Muscle of back (tissue), 11 donors: ENCODE data around the gene FKBP1B. TPM values are rescaled to one million over a fixed set of nuclear protein-coding genes. Genes with fewer than 3 reads are reported as not detected.
A peak's percentile ranks its signal among the peaks of the same experiment; 100 is the strongest.
"Not testable (repeated sequence)": the region's sequence is repeated elsewhere in the genome, so short reads cannot be mapped to it uniquely, and the experiment has no call there.

Experiments
- DNase-seq, 3 donors: peaks; one replicate each; pipeline versions ENCODE4 v3.0.0 to v3.0.0-alpha.2; 2013
- polyA plus RNA-seq, 10 donors: library from polyadenylated mRNA; unstranded; fragments of 120-200 nt; gene quantifications; one replicate each; pipeline ENCODE4 v1.2.1, GENCODE V29; 2013; ENCODE audit not compliant: insufficient read length in 10 of 10

Gene FKBP1B
- polyA plus RNA-seq, 10 donors, result 1.6 to 3.9 (median 2.6) TPM

DNA sequence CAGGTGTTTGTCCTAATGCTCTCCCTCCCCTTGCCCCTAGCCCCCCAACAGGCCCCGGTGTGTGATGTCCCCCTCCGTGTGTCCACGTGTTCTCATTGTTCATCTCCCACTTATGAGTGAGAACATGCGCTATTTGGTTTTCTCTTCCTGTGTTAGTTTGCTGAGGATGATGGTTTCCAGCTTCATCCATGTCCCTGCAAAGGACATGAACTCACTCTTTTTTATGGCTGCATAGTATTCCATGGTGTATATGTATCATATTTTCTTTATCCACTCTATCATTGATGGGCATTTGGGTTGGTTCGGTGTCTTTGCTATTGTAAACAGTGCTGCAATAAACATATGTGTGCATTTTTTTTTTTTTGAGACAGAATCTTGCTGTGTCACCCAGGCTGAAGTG lies 43.7 kb downstream of the FKBP1B start:
- not testable (repeated sequence) for DNase-seq

DNA sequence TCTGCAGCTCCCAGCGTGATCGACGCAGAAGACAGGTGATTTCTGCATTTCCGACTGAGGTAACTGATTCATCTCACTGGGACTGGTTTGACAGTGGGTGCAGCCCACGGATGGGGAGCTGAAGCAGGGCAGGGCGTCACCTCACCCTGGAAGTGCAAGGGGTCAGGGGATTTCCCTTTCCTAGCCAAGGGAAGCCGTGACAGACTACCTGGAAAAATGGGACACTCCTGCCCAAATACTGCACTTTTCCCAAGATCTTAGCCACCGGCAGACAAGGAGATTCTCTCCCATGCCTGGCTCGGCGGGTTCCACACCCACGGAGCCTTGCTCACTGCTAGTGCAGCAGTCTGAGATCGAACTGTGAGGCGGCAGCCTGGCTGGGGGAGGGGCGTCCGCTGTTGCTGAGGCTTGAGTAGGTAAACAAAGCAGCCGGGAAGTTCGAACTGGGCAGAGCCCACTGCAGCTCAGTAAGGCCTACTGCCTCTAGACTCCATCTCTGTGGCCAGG lies 45.7 kb downstream of the FKBP1B start:
- DNase-seq, result not testable (repeated sequence)

DNA sequence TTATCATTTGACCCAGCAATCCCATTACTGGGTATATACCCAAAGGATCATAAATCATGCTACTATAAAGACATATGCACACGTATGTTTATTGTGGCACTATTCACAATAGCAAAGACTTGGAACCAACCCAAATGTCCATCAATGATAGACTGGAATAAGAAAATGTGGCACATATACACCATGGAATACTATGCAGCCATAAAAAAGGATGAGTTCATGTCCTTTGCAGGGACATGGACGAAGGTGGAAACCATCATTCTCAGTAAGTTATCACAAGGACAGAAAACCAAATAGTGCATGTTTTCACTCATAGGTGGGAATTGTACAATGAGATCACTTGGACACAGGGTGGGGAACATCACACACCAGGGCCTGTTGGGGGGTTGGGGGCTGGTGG lies 51.2 kb downstream of the FKBP1B start:
- DNase-seq, result not testable (repeated sequence)

DNA sequence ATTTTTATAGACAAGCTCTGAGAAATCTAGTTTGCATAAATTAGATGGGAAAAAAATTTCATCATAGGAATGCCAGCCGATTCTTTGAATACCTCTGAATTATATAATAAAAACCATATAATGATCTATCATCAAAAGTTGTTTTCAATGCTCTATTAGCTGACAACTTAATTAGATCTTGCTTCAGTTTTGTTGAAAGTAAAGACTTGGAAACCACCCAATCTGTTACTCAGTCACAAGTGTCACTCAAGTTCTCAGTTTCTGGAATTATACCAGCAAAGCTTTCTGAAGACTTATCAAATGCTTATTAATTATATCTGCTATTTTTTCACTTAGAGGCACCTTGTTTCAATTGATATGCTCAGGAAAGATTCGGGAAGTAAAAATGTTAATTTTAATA lies 52.5 kb downstream of the FKBP1B start:
- no peak for DNase-seq

DNA sequence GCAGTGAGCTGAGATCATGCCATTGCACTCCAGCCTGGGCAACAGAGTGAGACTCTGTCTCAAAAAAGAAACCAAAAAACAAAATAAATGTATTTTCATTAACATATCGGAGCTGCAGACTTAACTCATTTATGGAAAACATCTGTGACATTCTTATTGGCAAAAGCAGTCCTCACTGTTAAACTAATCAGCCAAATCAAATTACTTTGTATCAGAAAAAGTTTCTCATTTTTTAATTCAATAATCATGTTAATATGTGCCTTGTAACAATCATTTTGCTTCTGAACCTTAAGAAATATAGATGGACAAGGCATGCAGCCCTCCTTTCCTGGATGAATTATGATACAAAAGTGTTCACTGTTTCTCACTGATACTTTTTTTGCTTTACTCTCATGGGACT lies 53.1 kb downstream of the FKBP1B start:
- no peak for DNase-seq

DNA sequence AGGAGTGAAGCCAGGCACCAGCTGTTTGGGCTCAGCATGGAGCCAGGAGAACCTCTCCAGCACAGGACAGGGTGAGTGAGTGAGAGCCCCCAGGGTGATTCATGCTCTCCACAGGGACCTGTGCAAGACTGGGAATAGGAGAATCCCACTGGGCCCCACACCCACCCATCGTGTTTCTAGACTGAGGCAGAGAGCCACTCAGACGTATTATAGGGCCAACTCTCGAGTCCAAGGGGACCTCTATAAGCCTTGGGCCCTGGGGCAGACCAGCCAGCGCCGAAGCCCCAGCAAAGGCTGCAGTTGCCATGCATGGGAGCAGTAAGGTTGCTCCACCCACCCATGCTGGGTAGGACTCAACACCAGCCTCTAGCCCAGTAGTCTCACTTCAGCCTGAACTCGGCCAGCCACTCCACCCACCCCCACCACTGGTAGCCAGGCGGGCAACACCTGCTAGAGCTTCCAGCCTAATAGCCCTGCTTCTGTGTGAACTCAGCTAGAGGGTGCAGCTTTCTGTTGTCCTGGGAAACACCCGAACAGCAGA lies 54.6 kb downstream of the FKBP1B start:
- DNase-seq, result no peak

DNA sequence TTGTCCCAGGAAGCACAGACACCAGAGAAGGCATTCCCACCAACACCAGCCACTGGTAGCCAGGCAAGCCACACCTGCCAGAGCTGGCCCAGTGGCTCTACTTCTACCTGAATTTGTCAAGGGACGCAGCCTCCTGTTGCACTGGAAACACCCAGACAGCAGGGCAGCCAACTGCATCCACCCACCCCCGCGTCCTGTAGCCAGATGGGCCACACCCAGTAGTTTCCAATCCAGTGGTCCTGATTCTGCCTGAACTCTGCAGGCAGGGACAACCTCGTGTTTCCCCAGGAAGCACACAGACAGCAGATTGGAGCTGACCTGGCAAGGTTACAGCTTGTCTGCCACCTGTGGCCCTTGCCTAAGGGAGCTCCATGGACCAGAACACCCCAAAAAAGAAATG lies 55.4 kb downstream of the FKBP1B start:
- DNase-seq, result no peak

DNA sequence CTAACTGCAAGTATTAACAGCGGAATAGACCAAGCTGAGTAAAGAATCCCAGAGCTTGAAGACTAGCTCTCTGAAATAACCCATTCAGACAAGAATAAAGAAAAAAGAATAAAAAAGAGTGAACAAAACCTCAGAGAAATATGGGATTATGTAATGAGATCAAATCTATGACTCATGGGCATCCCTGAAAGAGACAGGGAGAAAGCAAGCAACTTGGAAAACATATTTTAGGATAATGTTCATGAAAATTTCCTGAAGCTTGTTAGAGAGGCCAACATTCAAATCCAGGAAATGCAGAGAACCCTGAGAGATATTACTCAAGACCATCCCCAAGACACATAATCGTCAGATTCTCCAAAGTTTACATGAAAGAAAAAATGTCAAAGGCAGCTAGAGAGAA lies 56.3 kb downstream of the FKBP1B start:
- no peak for DNase-seq

DNA sequence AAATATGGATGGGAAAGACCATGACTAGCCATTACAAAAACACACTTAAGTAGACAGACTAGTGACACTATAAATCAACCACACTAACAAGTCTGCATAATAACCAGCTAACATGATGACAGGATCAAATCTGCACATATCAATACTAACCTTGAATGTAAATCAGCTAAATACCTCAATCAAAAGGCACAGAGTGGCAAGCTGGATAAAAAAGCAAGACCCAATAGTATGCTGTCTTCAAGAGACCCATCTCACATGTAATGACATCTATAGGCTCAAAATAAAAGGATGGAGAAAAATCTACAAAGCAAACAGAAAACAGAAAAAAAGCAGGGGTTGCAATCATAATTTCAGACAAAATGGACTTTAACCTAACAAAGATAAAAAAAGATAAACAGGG lies 57.2 kb downstream of the FKBP1B start:
- no peak for DNase-seq

DNA sequence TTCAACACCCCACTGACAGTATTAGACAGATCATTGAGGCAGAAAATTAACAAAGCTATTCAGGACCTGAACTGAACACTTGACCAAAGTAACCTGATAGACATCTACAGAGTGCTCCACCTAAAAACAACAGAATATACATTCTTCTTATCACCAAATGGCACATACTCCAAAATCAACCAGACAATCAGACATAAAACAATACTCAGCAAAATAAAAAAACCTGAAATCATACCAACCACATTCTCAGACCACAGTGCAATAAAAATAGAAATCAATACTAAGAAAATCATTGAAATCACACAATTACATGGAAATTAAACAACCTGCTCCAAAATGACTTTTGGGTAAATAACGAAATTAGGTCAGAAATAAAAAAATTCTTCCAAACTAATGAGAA lies 57.8 kb downstream of the FKBP1B start:
- no peak for DNase-seq

DNA sequence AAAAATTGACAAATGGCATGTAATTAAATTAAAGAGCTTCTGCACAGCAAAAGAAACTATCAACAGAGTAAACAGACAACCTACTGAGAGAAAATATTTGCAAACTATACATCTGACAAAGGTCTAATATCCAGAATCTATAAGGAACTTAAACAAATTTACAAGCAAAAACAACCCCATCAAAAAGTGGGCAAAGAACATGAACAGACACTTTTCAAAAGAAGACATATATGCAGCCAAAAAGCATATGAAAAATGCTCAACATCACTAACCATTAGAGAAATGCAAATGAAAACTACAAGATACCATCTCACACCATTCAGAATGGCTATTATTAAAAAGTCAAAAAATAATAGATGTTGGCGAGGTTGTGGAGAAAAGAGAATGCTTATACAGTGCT lies 59.9 kb downstream of the FKBP1B start:
- DNase-seq, result not testable (repeated sequence)

DNA sequence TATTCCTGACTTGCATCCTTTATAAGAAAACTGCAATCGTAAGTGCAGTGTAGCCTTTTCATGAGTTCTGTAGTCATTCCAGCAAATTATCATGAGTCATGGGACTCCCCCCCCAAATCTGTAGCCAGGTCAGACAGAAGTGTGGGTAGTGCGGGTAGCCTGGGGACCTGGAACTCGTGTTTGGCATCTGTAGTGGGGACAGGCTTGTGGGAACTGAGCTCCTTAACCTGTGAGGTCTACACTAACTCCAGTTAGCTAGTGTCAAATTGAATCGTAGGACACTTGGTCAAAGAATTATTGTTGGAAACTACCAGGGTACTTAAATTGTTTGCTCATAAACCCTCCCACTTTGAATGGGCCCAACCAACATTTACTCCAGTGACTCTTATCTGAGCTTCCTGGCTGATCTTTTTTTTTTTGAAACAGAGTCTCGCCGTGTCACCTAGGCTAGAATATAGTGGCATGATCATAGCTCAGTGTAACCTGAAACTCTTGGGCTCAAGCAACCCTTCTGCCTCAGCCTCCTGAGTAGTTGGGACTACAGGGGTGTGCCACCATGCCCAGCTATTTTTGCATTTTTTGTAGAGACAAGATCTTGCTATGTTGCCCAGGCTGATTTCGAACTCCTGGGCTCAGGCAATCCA lies 61.2 kb downstream of the FKBP1B start:
- DNase-seq, result no peak

DNA sequence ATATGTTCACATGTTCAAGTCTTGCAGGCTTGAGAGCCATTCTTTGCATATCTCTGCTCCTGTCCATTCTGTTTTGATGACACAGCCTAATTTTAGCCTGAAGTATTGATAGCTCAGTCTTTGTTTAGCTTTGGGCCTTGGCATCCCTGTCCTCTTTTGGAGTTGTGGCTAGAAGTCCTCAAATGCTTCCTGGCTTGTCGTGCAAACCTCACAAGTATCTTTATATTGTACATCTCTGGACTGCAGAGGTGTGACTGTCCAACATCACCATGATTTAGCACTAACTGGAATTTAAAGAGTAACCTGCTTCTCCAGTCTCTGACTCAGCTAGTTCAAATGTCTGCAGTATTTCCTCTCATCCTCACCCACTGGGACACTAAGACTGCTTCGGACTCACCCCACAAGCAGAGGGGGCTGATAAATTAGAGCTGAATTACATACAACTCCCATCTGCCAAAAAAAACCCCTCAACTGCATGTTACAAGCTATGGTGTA lies 61.9 kb downstream of the FKBP1B start:
- DNase-seq, result peak in 2 of 3 donors; percentile 24 to 53

Other genes with a start within 250 kb of the FKBP1B start
- gene ATAD2B, start 122.6 kb upstream of the FKBP1B start, polyA plus RNA-seq, result 10 to 100 TPM; 10.2 to 15.5 (median 12.9) TPM
- gene UBXN2A, start 109.3 kb upstream of the FKBP1B start, polyA plus RNA-seq, result 10 to 100 TPM; 16.7 to 24.0 (median 20.3) TPM
- 1 to 10 TPM; 1.8 to 3.5 (median 2.7) TPM for gene MFSD2B, start 39.7 kb upstream of the FKBP1B start, polyA plus RNA-seq
- 10 to 100 TPM in 6 of 10 donors, 1 to 10 TPM in 4; 8.3 to 12.2 (median 10.4) TPM for gene WDCP, start 2.4 kb upstream of the FKBP1B start, polyA plus RNA-seq
- 100 to 1,000 TPM in 1 of 10 donors, 10 to 100 TPM in 9; 77.4 to 100 (median 89.4) TPM for gene SF3B6, start 26.6 kb downstream of the FKBP1B start, polyA plus RNA-seq
- 10 to 100 TPM; 24.4 to 43.5 (median 34.0) TPM for gene TP53I3, start 35.1 kb downstream of the FKBP1B start, polyA plus RNA-seq
- 1 to 10 TPM; 1.1 to 2.2 (median 1.4) TPM for gene PFN4, start 73.6 kb downstream of the FKBP1B start, polyA plus RNA-seq
- gene FAM228B, start 73.7 kb downstream of the FKBP1B start, polyA plus RNA-seq, result 10 to 100 TPM; 11.3 to 26.8 (median 13.7) TPM
- under 1 TPM; 0.11 to 0.52 (median 0.34) TPM for gene FAM228A, start 125.3 kb downstream of the FKBP1B start, polyA plus RNA-seq